HepG2 (cell line): Measurements from ENCODE around the gene ENDOU. TPM values are rescaled to one million over a fixed set of nuclear protein-coding genes. Genes with fewer than 3 reads are reported as not detected.

ENCODE experiments used
- ATAC-seq: fragments of 200-7000 bp; cut with Tn5 transposase; 3 replicates; pipeline ENCODE4 v1.9.1; 2020; ENCODE audit warnings: mild to moderate bottlenecking, moderate library complexity
- BruUV-seq: library from RNA; stranded (reverse); fragments of 400-500 nt; replicated peaks from 2 replicates; lab custom pipeline; 2021; lab: Mats Ljungman, UMichigan
- CTCF ChIA-PET: fragments of 300-600 bp; formaldehyde crosslinking; extraction: SDS; loops from one replicate; lab custom pipeline; 2021; ENCODE audit warnings: low total read pairs, inconsistent platforms, low intra/inter-chr PET ratio; lab: Yijun Ruan, JAX
- POLR2A ChIA-PET: fragments of 350-600 bp; sonication (Branson Sonifier 250); formaldehyde crosslinking; loops from one replicate; lab custom pipeline; 2020; ENCODE audit warnings: antibody characterized with exemption, inconsistent platforms; lab: Yijun Ruan, JAX
- DNase-seq: peaks from one replicate; pipeline ENCODE4 v3.0.0-alpha.2; 2015; ENCODE audit warnings: low spot score
- FAIRE-seq: peaks from 3 replicates; lab custom pipeline; 2011; peaks lifted over from hg19 to GRCh38; lab: Jason Lieb, UNC
- H2AFZ ChIP-seq: one replicate; pipeline ENCODE4 v1.6.1; 2011; ENCODE audit warnings: low read length, inconsistent platforms
- H3K27ac ChIP-seq: fragments of 300-600 bp; 3 replicates; pipeline ENCODE4 v1.8.0; 2011; ENCODE audit warnings: mixed run types, mild to moderate bottlenecking, mixed read lengths, low read length, inconsistent platforms; ENCODE audit not compliant: insufficient read depth; ENCODE audit errors: extremely low read length
- H3K27me3 ChIP-seq, 2 experiments: fragments of 200-600 bp in 1 of 2; 2 replicates in 1 of 2; 3 replicates in 1 of 2; pipeline versions ENCODE4 v1.6.0 to v1.8.0; 2011; ENCODE audit warnings: low read length in 2 of 2, mild to moderate bottlenecking in 2 of 2, moderate library complexity in 2 of 2, inconsistent platforms in 1 of 2; ENCODE audit not compliant: insufficient read depth in 2 of 2, control insufficient read depth in 1 of 2
- H3K36me3 ChIP-seq, 2 experiments: fragments of 200-600 bp in 1 of 2; replicated peaks in 1 of 2; 2 replicates in 1 of 2; 3 replicates in 1 of 2; pipeline versions ENCODE4 v1.5.1 to v1.8.0; 2011; ENCODE audit warnings: low read length in 2 of 2, inconsistent platforms in 1 of 2; ENCODE audit not compliant: insufficient read depth in 2 of 2, control insufficient read depth in 1 of 2
- H3K4me1 ChIP-seq: 2 replicates; pipeline ENCODE4 v1.5.1; 2012; ENCODE audit warnings: low read length, inconsistent platforms; ENCODE audit not compliant: insufficient read depth
- H3K4me2 ChIP-seq: 2 replicates; pipeline ENCODE4 v1.6.0; 2011; ENCODE audit warnings: low read depth, low read length, inconsistent platforms
- H3K4me3 ChIP-seq, 3 experiments: fragments of 200-600 bp in 1 of 3; sonication (generic), shearing (Covaris generic) in 1 of 3; replicated peaks in 1 of 3; 2 replicates each; pipeline ENCODE4 v1.5.1; 2011 to 2016; ENCODE audit warnings: low read length in 3 of 3, inconsistent platforms in 2 of 3, low read depth in 2 of 3, mild to moderate bottlenecking in 2 of 3, control low read depth in 1 of 3, mixed read lengths in 1 of 3; ENCODE audit not compliant: insufficient read depth in 1 of 3
- H3K79me2 ChIP-seq: one replicate; pipeline ENCODE4 v1.6.1; 2011; ENCODE audit warnings: low read length, inconsistent platforms; ENCODE audit not compliant: insufficient read depth
- H3K9ac ChIP-seq: 2 replicates; pipeline ENCODE4 v1.6.0; 2011; ENCODE audit warnings: mild to moderate bottlenecking, low read depth, low read length, inconsistent platforms; ENCODE audit not compliant: insufficient read depth
- H3K9me3 ChIP-seq: 2 replicates; pipeline ENCODE4 v1.5.1; 2012; ENCODE audit warnings: mild to moderate bottlenecking, low read length
- H4K20me1 ChIP-seq: 2 replicates; pipeline ENCODE4 v1.6.0; 2011; ENCODE audit warnings: inconsistent platforms, mild to moderate bottlenecking, low read length, moderate library complexity; ENCODE audit not compliant: insufficient read depth
- ELF1 ChIP-seq: sonication (generic); formaldehyde crosslinking; IDR thresholded peaks from 2 replicates; pipeline ENCODE4 v1.4.0; 2020; ENCODE audit warnings: missing genetic modification reagents
- PAX8 ChIP-seq: sonication (generic); formaldehyde crosslinking; IDR thresholded peaks from 2 replicates; pipeline ENCODE4 v1.8.0; 2022; ENCODE audit warnings: mild to moderate bottlenecking, missing genetic modification reagents, borderline replicate concordance
- YEATS2 ChIP-seq: sonication (generic); formaldehyde crosslinking; IDR thresholded peaks from 2 replicates; pipeline ENCODE4 v1.4.0; 2020; ENCODE audit warnings: missing genetic modification reagents, borderline replicate concordance
- YY1 ChIP-seq: IDR thresholded peaks from 2 replicates; pipeline ENCODE4 v1.6.1; 2011; ENCODE audit warnings: low read length, low read depth, moderate library complexity, mild to moderate bottlenecking; ENCODE audit not compliant: insufficient read depth, insufficient replicate concordance
- ZBTB8A ChIP-seq: sonication (generic); formaldehyde crosslinking; IDR thresholded peaks from 2 replicates; pipeline ENCODE4 v1.4.0; 2020; ENCODE audit warnings: mild to moderate bottlenecking, low read depth, missing genetic modification reagents, borderline replicate concordance
- ZNF235 ChIP-seq: sonication (generic); formaldehyde crosslinking; IDR thresholded peaks from 2 replicates; pipeline ENCODE4 v1.8.1; 2023; ENCODE audit warnings: mild to moderate bottlenecking, missing genetic modification reagents, borderline replicate concordance
- ZNF382 ChIP-seq: sonication (generic); formaldehyde crosslinking; IDR thresholded peaks from 2 replicates; pipeline ENCODE4 v1.5.0; 2020; ENCODE audit warnings: missing genetic modification reagents, mild to moderate bottlenecking, borderline replicate concordance
- ZNF564 ChIP-seq: sonication (generic); formaldehyde crosslinking; IDR thresholded peaks from 2 replicates; pipeline ENCODE4 v1.8.1; 2023; ENCODE audit warnings: mild to moderate bottlenecking, missing genetic modification reagents
- ZNF615 ChIP-seq: sonication (generic); formaldehyde crosslinking; IDR thresholded peaks from 2 replicates; pipeline ENCODE4 v1.5.0; 2020; ENCODE audit warnings: mild to moderate bottlenecking, missing genetic modification reagents, borderline replicate concordance
- ZSCAN9 ChIP-seq: IDR thresholded peaks from 2 replicates; pipeline ENCODE4 v1.6.1; 2016; ENCODE audit warnings: borderline replicate concordance
- WGBS: methylation state at CpG from one replicate; pipeline ENCODE4 v1.1.6; 2017; ENCODE audit warnings: low lambda C conversion rate; 5-methylcytosine and 5-hydroxymethylcytosine counted together
- in situ Hi-C: cut with HindIII; loops from 2 replicates; pipeline ENCODE4 v1.10.0; 2017; ENCODE audit warnings: low pct_unique_long_range_greater_than_20kb; ENCODE audit not compliant: extremely low pct_ligation_motif_present
- intact Hi-C: fragments of 100-400 bp; cut with micrococcal nuclease; formaldehyde crosslinking; loops from one replicate; pipeline ENCODE4 v1.10.0; 2022; ENCODE audit not compliant: unreplicated experiment
- polyA plus RNA-seq, 8 experiments: library from polyadenylated mRNA; depleted of rRNA in 3 of 8; stranded (reverse) in 7 of 8; unstranded in 1 of 8; fragments of >200 nt; fragmentation: Illumina TruSeq in 4 of 8; extraction: Trizol in 4 of 8; gene quantifications; 2 replicates each; pipeline versions ENCODE4 v1.2.1 to v1.2.3, GENCODE V29; 2011 to 2016; ENCODE audit warnings: low read depth in 4 of 8, missing spikeins in 1 of 8, mixed read lengths in 1 of 8; ENCODE audit not compliant: insufficient read depth in 1 of 8
- total RNA-seq, 5 experiments: library from RNA; depleted of rRNA; stranded (reverse); fragments of >200 nt; fragmentation: Illumina TruSeq; extraction: Trizol; gene quantifications; 2 replicates each; pipeline ENCODE4 v1.2.3, GENCODE V29; 2016; ENCODE audit warnings: low read depth in 1 of 5
- TF ChIP-seq, protein P1 (sequence below): IDR thresholded peaks from 2 replicates; pipeline ENCODE4 v1.6.1; 2016; ENCODE audit warnings: control low read depth
- TF ChIP-seq, protein P2 (sequence below): sonication (generic); formaldehyde crosslinking; IDR thresholded peaks from 2 replicates; pipeline ENCODE4 v1.4.0; 2020; ENCODE audit warnings: low read depth, missing genetic modification reagents
- TF ChIP-seq, protein P3 (sequence below): IDR thresholded peaks from 2 replicates; pipeline ENCODE4 v1.6.1; 2016
- TF ChIP-seq, protein P4 (sequence below): sonication (generic); formaldehyde crosslinking; IDR thresholded peaks from 2 replicates; pipeline ENCODE4 v1.9.0; 2021; ENCODE audit warnings: missing genetic modification reagents, mild to moderate bottlenecking, borderline replicate concordance
- TF ChIP-seq, protein P5 (sequence below): sonication (generic); formaldehyde crosslinking; IDR thresholded peaks from 2 replicates; pipeline ENCODE4 v1.8.1; 2023; ENCODE audit warnings: missing genetic modification reagents, mild to moderate bottlenecking, borderline replicate concordance
- TF ChIP-seq, protein P6 (sequence below): sonication (generic); formaldehyde crosslinking; IDR thresholded peaks from 2 replicates; pipeline ENCODE4 v1.4.0; 2020; ENCODE audit warnings: mild to moderate bottlenecking, missing genetic modification reagents, borderline replicate concordance

ENDOU gene
- total and polyA plus RNA-seq, 2 of the 13 experiments (the other 11 are each of a cell fraction or from before 2014, with no cell fraction given): not detected

DNA sequence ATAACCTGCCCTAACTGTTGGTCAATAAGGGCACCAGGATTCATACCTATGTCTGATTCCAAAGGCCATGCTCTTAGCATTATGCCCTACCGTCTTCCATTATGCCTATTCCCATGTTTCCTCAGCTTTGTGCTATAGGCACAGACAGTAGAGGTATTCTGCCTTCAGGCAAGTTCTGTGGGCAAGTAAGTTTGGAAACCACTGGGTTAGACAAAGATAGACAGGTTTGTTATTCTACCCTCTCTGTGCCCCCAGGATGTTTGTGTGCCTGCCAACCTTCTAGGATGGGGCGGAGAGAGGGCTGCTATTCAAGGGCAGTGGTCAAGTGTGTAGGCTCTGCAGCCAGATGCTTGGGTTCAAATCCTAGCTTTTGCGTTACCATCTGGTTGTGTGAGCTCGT is 28.8 kb upstream of the ENDOU start:
- no peak for ATAC-seq
- intact Hi-C loops: no loop called here
- no peak for FAIRE-seq
- no peak for DNase-seq
- BruUV-seq: no TSS peak
- H3K79me2 ChIP-seq: no peaks in the 10 kb centered on the region
- H3K9ac ChIP-seq: no peak overlapping the region
- no peak overlapping the region for H3K27ac ChIP-seq
- no peaks in the 10 kb centered on the region for H4K20me1 ChIP-seq
- H3K9me3 ChIP-seq: no peaks in the 10 kb centered on the region
- in situ Hi-C loops: no loop called here
- no peaks in the 10 kb centered on the region for H3K36me3 ChIP-seq
- no peak overlapping the region for H3K4me3 ChIP-seq
- no peak overlapping the region for H2AFZ ChIP-seq
- 34% methylated on average over 4 of the region's 4 CpGs for WGBS
- H3K4me2 ChIP-seq: no peak overlapping the region
- H3K27me3 ChIP-seq: peaks cover 4 to 46% of the 10 kb centered on the region in 2 experiments; a peak in 3 of 5 replicates
- H3K4me1 ChIP-seq: peaks cover 32% of the 10 kb centered on the region
- ChIA-PET POLR2A (no interaction called here), CTCF (no interaction called here)
- TF ChIP-seq, protein P1, sequence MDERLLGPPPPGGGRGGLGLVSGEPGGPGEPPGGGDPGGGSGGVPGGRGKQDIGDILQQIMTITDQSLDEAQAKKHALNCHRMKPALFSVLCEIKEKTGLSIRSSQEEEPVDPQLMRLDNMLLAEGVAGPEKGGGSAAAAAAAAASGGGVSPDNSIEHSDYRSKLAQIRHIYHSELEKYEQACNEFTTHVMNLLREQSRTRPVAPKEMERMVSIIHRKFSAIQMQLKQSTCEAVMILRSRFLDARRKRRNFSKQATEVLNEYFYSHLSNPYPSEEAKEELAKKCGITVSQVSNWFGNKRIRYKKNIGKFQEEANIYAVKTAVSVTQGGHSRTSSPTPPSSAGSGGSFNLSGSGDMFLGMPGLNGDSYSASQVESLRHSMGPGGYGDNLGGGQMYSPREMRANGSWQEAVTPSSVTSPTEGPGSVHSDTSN: no peak
- TF ChIP-seq, protein P2, sequence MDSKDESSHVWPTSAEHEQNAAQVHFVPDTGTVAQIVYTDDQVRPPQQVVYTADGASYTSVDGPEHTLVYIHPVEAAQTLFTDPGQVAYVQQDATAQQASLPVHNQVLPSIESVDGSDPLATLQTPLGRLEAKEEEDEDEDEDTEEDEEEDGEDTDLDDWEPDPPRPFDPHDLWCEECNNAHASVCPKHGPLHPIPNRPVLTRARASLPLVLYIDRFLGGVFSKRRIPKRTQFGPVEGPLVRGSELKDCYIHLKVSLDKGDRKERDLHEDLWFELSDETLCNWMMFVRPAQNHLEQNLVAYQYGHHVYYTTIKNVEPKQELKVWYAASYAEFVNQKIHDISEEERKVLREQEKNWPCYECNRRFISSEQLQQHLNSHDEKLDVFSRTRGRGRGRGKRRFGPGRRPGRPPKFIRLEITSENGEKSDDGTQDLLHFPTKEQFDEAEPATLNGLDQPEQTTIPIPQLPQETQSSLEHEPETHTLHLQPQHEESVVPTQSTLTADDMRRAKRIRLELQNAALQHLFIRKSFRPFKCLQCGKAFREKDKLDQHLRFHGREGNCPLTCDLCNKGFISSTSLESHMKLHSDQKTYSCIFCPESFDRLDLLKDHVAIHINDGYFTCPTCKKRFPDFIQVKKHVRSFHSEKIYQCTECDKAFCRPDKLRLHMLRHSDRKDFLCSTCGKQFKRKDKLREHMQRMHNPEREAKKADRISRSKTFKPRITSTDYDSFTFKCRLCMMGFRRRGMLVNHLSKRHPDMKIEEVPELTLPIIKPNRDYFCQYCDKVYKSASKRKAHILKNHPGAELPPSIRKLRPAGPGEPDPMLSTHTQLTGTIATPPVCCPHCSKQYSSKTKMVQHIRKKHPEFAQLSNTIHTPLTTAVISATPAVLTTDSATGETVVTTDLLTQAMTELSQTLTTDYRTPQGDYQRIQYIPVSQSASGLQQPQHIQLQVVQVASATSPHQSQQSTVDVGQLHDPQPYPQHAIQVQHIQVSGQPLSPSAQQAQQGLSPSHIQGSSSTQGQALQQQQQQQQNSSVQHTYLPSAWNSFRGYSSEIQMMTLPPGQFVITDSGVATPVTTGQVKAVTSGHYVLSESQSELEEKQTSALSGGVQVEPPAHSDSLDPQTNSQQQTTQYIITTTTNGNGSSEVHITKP (CRISPR knock-in tag): no peak
- TF ChIP-seq ELF1 (CRISPR knock-in tag): no peak
- TF ChIP-seq ZNF235 (CRISPR knock-in tag): no peak
- TF ChIP-seq, protein P3, sequence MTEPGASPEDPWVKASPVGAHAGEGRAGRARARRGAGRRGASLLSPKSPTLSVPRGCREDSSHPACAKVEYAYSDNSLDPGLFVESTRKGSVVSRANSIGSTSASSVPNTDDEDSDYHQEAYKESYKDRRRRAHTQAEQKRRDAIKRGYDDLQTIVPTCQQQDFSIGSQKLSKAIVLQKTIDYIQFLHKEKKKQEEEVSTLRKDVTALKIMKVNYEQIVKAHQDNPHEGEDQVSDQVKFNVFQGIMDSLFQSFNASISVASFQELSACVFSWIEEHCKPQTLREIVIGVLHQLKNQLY (CRISPR knock-in tag): no peak
- TF ChIP-seq ZNF564: no peak
- TF ChIP-seq ZNF382 (CRISPR knock-in tag): no peak
- TF ChIP-seq ZNF615 (CRISPR knock-in tag): no peak
- TF ChIP-seq, protein P4, sequence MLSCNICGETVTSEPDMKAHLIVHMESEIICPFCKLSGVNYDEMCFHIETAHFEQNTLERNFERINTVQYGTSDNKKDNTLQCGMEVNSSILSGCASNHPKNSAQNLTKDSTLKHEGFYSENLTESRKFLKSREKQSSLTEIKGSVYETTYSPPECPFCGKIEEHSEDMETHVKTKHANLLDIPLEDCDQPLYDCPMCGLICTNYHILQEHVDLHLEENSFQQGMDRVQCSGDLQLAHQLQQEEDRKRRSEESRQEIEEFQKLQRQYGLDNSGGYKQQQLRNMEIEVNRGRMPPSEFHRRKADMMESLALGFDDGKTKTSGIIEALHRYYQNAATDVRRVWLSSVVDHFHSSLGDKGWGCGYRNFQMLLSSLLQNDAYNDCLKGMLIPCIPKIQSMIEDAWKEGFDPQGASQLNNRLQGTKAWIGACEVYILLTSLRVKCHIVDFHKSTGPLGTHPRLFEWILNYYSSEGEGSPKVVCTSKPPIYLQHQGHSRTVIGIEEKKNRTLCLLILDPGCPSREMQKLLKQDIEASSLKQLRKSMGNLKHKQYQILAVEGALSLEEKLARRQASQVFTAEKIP (CRISPR knock-in tag): no peak
- TF ChIP-seq, protein P5, sequence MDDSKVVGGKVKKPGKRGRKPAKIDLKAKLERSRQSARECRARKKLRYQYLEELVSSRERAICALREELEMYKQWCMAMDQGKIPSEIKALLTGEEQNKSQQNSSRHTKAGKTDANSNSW (CRISPR knock-in tag): no peak
- TF ChIP-seq ZBTB8A (CRISPR knock-in tag): no peak
- TF ChIP-seq, protein P6, sequence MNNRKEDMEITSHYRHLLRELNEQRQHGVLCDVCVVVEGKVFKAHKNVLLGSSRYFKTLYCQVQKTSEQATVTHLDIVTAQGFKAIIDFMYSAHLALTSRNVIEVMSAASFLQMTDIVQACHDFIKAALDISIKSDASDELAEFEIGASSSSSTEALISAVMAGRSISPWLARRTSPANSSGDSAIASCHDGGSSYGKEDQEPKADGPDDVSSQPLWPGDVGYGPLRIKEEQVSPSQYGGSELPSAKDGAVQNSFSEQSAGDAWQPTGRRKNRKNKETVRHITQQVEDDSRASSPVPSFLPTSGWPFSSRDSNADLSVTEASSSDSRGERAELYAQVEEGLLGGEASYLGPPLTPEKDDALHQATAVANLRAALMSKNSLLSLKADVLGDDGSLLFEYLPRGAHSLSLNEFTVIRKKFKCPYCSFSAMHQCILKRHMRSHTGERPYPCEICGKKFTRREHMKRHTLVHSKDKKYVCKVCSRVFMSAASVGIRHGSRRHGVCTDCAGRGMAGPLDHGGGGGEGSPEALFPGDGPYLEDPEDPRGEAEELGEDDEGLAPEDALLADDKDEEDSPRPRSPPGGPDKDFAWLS (CRISPR knock-in tag): no peak
- TF ChIP-seq YEATS2 (CRISPR knock-in tag): no peak
- no peak for TF ChIP-seq PAX8 (CRISPR knock-in tag)
- TF ChIP-seq ZSCAN9 (CRISPR knock-in tag): no peak
- TF ChIP-seq YY1: no peak
